ENCODE data around the gene SCYL2. TPM values are rescaled to one million over a fixed set of nuclear protein-coding genes. Genes with fewer than 3 reads are reported as not detected.
"Not testable (repeated sequence)": the region's sequence is repeated elsewhere in the genome, so short reads cannot be mapped to it uniquely, and the experiment has no call there.

Gene SCYL2
- total RNA-seq (10 to 100 TPM; 35.8 to 72.4 (median 48.7) TPM), polyA plus RNA-seq (10 to 100 TPM in 1 of 3 donors, 1 to 10 TPM in 2; 8.4 to 10.9 (median 9.5) TPM)
- long read RNA-seq, donor 1, full-length matches to known transcripts = 4 of 9 reads
- long read RNA-seq, donor 1, partial matches to known transcripts = 5 of 9 reads
- long read RNA-seq, donor 1, other reads (novel, unspliced or antisense) = 0 of 9 reads
- long read RNA-seq, donor 2, full-length matches to known transcripts = 2 of 2 reads
- long read RNA-seq, donor 2, partial matches to known transcripts = 0 of 2 reads
- long read RNA-seq, donor 2, other reads (novel, unspliced or antisense) = 0 of 2 reads

GRCh38 chr12:100266835-100267602, at the start of gene SCYL2, which contains the start of gene DEPDC4:
Gene SCYL2, plus strand, starts transcription at chr12:100267177. Its CDS starts 15,794 bp downstream, at chr12:100282971.
Gene DEPDC4, minus strand, starts transcription at chr12:100267079. Its CDS starts 3 bp downstream, at chr12:100267076.
- DNase-seq = peak; percentile 98
- Histone ChIP-seq H3K36me3 (no peaks in the 10 kb centered on the region), H3K9me3 (no peaks in the 10 kb centered on the region), H3K27ac (peak within 1 kb of the TSS; percentile 85 to 100 (median 97)), H3K4me1 (peaks cover 16 to 50% (median 39%) of the 10 kb centered on the region in 6 donors), H3K27me3 (replicated peaks in 1 of 7) (no peaks in the 10 kb centered on the region), H3K4me3 (peak within 1 kb of the TSS; percentile 56 to 85 (median 78))
- WGBS, 5 donors = 0 to 1% (median 1%) methylated on average over 33 to 62 of the region's 62 CpGs
- TF ChIP-seq POLR2A (IDR thresholded peaks at IDR 0.05) (peak in 2 of 3 donors; percentile 17 to 69), POLR2AphosphoS5 (IDR thresholded peaks at IDR 0.05) (peak; percentile 86 to 88 (median 87))
- TF ChIP-seq, protein P1, sequence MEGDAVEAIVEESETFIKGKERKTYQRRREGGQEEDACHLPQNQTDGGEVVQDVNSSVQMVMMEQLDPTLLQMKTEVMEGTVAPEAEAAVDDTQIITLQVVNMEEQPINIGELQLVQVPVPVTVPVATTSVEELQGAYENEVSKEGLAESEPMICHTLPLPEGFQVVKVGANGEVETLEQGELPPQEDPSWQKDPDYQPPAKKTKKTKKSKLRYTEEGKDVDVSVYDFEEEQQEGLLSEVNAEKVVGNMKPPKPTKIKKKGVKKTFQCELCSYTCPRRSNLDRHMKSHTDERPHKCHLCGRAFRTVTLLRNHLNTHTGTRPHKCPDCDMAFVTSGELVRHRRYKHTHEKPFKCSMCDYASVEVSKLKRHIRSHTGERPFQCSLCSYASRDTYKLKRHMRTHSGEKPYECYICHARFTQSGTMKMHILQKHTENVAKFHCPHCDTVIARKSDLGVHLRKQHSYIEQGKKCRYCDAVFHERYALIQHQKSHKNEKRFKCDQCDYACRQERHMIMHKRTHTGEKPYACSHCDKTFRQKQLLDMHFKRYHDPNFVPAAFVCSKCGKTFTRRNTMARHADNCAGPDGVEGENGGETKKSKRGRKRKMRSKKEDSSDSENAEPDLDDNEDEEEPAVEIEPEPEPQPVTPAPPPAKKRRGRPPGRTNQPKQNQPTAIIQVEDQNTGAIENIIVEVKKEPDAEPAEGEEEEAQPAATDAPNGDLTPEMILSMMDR (IDR thresholded peaks at IDR 0.05 in 8 of 11, conservative IDR thresholded peaks at IDR 0.05 in 3 of 11) = peak in 4 of 11 experiments; percentile 13 to 42 (median 38)
- intact Hi-C loops (cut with DNase I; ENCODE audit: low total_unique reads) = loop anchor here (5.0 kb wide), 1 partner anchor 60 kb away; no protein-coding TSS in a partner anchor

DNA sequence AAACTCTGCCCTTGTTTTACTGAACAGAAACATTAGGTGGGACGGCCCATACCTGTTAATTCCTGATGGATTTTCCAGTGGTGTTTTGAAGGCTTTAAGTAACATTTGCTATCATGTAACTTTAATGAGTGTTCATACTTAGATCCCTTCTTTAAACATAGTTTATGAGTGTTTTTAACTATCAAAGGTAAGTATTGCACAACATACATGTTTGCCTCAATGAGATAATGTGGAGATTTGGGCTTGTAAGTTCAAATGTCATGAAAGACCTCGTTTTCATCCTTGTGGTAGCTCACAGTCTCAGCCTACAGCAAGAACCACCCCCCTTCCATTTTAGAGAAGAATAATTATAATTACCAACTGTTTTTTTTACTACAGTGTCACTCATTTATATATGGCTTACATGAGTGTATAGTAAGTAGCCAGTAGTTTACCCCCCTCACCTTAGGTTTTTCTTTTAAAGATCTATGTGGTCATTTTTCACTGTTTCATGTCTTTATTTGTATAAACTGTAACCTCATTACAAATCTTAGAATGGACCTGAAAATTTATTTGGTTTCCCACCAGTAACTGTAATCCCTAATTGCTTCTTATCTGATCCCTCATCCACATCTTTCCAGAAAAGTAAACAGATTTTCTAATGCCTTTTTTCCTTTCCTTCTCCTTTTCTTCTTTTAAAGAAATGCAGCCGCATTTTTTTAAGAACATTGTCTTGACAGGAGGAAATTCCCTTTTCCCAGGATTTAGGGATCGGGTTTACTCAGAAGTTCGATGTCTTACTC, 47.5 kb upstream of the SCYL2 start:
- H3K27me3 ChIP-seq (replicated peaks in 1 of 7) = no peaks in the 10 kb centered on the region
- no peak for DNase-seq
- H3K27ac ChIP-seq = no peak overlapping the region
- peaks cover 0 to 100% (median 65%) of the 10 kb centered on the region in 6 donors for H3K36me3 ChIP-seq
- 86 to 90% (median 89%) methylated on average over 5 of the region's 5 CpGs for WGBS, 5 donors
- no peak overlapping the region for H3K4me3 ChIP-seq
- H3K4me1 ChIP-seq = peaks cover 0 to 3% (median 0%) of the 10 kb centered on the region in 6 donors
- H3K9me3 ChIP-seq = no peaks in the 10 kb centered on the region
- intact Hi-C loops (cut with DNase I; ENCODE audit: low total_unique reads) = no loop called here
- TF ChIP-seq POLR2AphosphoS5 (IDR thresholded peaks at IDR 0.05) = no peak
- TF ChIP-seq, protein P1 (IDR thresholded peaks at IDR 0.05 in 8 of 11, conservative IDR thresholded peaks at IDR 0.05 in 3 of 11) = no peak
- TF ChIP-seq POLR2A (IDR thresholded peaks at IDR 0.05) = no peak

- H3K4me1 ChIP-seq = no peaks in the 10 kb centered on the region
- TF ChIP-seq, protein P1 (IDR thresholded peaks at IDR 0.05 in 8 of 11, conservative IDR thresholded peaks at IDR 0.05 in 3 of 11) = no peak
- TF ChIP-seq POLR2A (IDR thresholded peaks at IDR 0.05) = no peak
- no peak for TF ChIP-seq POLR2AphosphoS5 (IDR thresholded peaks at IDR 0.05)
- no peak overlapping the region for H3K4me3 ChIP-seq
- no peak overlapping the region for H3K27ac ChIP-seq
- H3K36me3 ChIP-seq = peaks cover 0 to 100% (median 65%) of the 10 kb centered on the region in 6 donors
- H3K9me3 ChIP-seq = no peaks in the 10 kb centered on the region
- DNase-seq = no peak
- no peaks in the 10 kb centered on the region for H3K27me3 ChIP-seq (replicated peaks in 1 of 7)
- WGBS, 5 donors = 73 to 90% (median 83%) methylated on average over 3 of the region's 3 CpGs
- intact Hi-C loops (cut with DNase I; ENCODE audit: low total_unique reads) = no loop called here
Measured at GRCh38 chr12:100221523-100221922, 45.5 kb upstream of the SCYL2 start.

GRCh38 chr12:100222173-100222572, 44.8 kb upstream of the SCYL2 start:
- intact Hi-C loops (cut with DNase I; ENCODE audit: low total_unique reads); H3K4me3 ChIP-seq; H3K4me1 ChIP-seq; DNase-seq; H3K9me3 ChIP-seq; H3K27ac ChIP-seq; H3K27me3 ChIP-seq (replicated peaks in 1 of 7): not testable (repeated sequence)
- H3K36me3 ChIP-seq = peaks cover 0 to 98% (median 65%) of the 10 kb centered on the region in 6 donors
- 92 to 97% (median 96%) methylated on average over 6 of the region's 6 CpGs for WGBS, 5 donors

Data from spleen (tissue), 13 donors.